Measurements from ENCODE around the gene MED15. TPM values are rescaled to one million over a fixed set of nuclear protein-coding genes. Genes with fewer than 3 reads are reported as not detected.

The MED15 gene
- total and polyA plus RNA-seq, 2 of the 4 experiments (the other 2 are of a cell fraction), result 19.0 to 68.8 TPM

- Histone ChIP-seq H3K14ac (replicated peaks; ENCODE audit: low read depth, low read length) (no peak overlapping the region), H2BK5ac (ENCODE audit: low read depth, low read length, poor library complexity, severe bottlenecking) (no peak overlapping the region), H3K79me1 (ENCODE audit: low read depth in 1 of 2, low read length in 2 of 2) (no peaks in the 10 kb centered on the region), H4K91ac (ENCODE audit: insufficient read depth, low read depth, low read length) (no peak overlapping the region), H3K23ac (ENCODE audit: low read depth, low read length) (no peak overlapping the region), H2AK5ac (ENCODE audit: low read depth, low read length) (no peak overlapping the region), H4K8ac (ENCODE audit: low read depth in 2 of 2, low read length in 2 of 2) (no peak overlapping the region), H2AFZ (replicated peaks; ENCODE audit: low read length, poor library complexity) (no peak overlapping the region), H3K4ac (ENCODE audit: low read depth, low read length) (no peak overlapping the region), H3K36me3 (ENCODE audit: control insufficient read depth, insufficient read depth, low read length) (no peaks in the 10 kb centered on the region), H3K27ac (ENCODE audit: insufficient read depth, low read length) (no peak overlapping the region), H4K20me1 (ENCODE audit: insufficient read depth, low read length) (no peaks in the 10 kb centered on the region), H2BK15ac (ENCODE audit: low read depth, low read length) (no peak overlapping the region), H2BK120ac (ENCODE audit: low read depth, low read length) (no peak overlapping the region), H3K9me3 (ENCODE audit: control insufficient read depth, insufficient read depth, low read length) (no peaks in the 10 kb centered on the region), H3K9me1 (ENCODE audit: insufficient read depth, low read length) (no peaks in the 10 kb centered on the region), H3K4me2 (ENCODE audit: low read depth, low read length) (no peak overlapping the region), H2BK20ac (ENCODE audit: low read depth, low read length) (no peak overlapping the region), H3K27me3 (ENCODE audit: control insufficient read depth, insufficient read depth, low read length) (peaks cover 60% of the 10 kb centered on the region), H3K9ac (ENCODE audit: low read depth, low read length) (no peak overlapping the region), H3K18ac (ENCODE audit: low read depth, low read length) (no peak overlapping the region), H4K5ac (ENCODE audit: low read depth, low read length) (no peak overlapping the region), H3K4me3 (ENCODE audit: insufficient read depth, low read depth, low read length) (no peak overlapping the region), H2AK9ac (replicated peaks; ENCODE audit: low read depth, low read length, poor library complexity) (no peak overlapping the region), H3K56ac (ENCODE audit: extremely low read depth, insufficient read depth, low read length) (no peak overlapping the region), H3K4me1 (ENCODE audit: control insufficient read depth, insufficient read depth, low read length) (no peaks in the 10 kb centered on the region)
- no peak for ATAC-seq (ENCODE audit: low read depth)
- POLR2A ChIA-PET (ENCODE audit: unreplicated experiment), result no interaction called here
- in situ Hi-C loops (cut with MboI; ENCODE audit: low sequenced_read_pairs), result no loop called here
- TF ChIP-seq MAZ (IDR thresholded peaks at IDR 0.05; ENCODE audit: borderline replicate concordance, low read depth, low read length) (no peak), CHD1 (IDR thresholded peaks at IDR 0.05; ENCODE audit: low read depth, low read length) (no peak), BHLHE40 (IDR thresholded peaks at IDR 0.05; ENCODE audit: low read depth, low read length) (no peak), RAD21 (IDR thresholded peaks at IDR 0.05; ENCODE audit: low read length) (no peak), CEBPB (IDR thresholded peaks at IDR 0.05; ENCODE audit: low read depth, low read length) (no peak), CTCF (conservative IDR thresholded peaks at IDR 0.05; ENCODE audit: low read depth, low read length) (no peak), ELK1 (IDR thresholded peaks at IDR 0.05; ENCODE audit: borderline replicate concordance, low read depth, low read length) (no peak), SMC3 (IDR thresholded peaks at IDR 0.05; ENCODE audit: low read depth, low read length) (no peak), NFE2L2 (IDR thresholded peaks at IDR 0.05; ENCODE audit: low read depth, low read length) (no peak), RCOR1 (IDR thresholded peaks at IDR 0.05; ENCODE audit: insufficient replicate concordance, low read length) (no peak), POLR2A (IDR thresholded peaks at IDR 0.05; ENCODE audit: low read depth, low read length) (no peak), MAFK (IDR thresholded peaks at IDR 0.05; ENCODE audit: low read depth, low read length) (no peak), RFX5 (IDR thresholded peaks at IDR 0.05; ENCODE audit: low read depth, low read length) (no peak)
- intact Hi-C loops (cut with micrococcal nuclease), result no loop called here
- dilution Hi-C loops (cut with HindIII; ENCODE audit: low sequenced_read_pairs, unreplicated experiment), result no loop called here
- 50% methylated on average over 1 of the region's 2 CpGs; no CpG with 5 or more reads in 1 of the 2 experiments for WGBS, 2 experiments (ENCODE audit: extremely low coverage in 2 of 2, insufficient read length in 1 of 2)
- CTCF ChIA-PET, result interaction anchor here (0.6 kb wide), 1 partner anchor 50 kb away, joined by 3 read pairs; no protein-coding TSS in a partner anchor
- BruUV-seq (replicated peaks), result no TSS peak
- DNase-seq, result no peak
Measured at GRCh38 chr22:20636945-20637344, 129.5 kb downstream of the MED15 start.

Measured in IMR-90 (cell line).